ENCODE results near the gene FCER1G.

Gene FCER1G

GRCh38 chr1:161200992-161201835 lies 13.9 kb upstream of the FCER1G start:
- TF ChIP-seq CTCF (conservative IDR thresholded peaks at IDR 0.05; ENCODE audit: control insufficient read depth, insufficient read depth, low read depth, low read length) = no peak
- H3K4me3 ChIP-seq (ENCODE audit: control insufficient read depth, low read depth, low read length) = peak overlapping the region; percentile 98
- DNase-seq (ENCODE audit: low read depth) = peak; percentile 97

- peak; percentile 8 for TF ChIP-seq CTCF (conservative IDR thresholded peaks at IDR 0.05; ENCODE audit: control insufficient read depth, insufficient read depth, low read depth, low read length)
- peak within 1 kb of the TSS; percentile 98 for H3K4me3 ChIP-seq (ENCODE audit: control insufficient read depth, low read depth, low read length)
Measured at GRCh38 chr1:161201836-161202712, 13.0 kb upstream of the FCER1G start, which contains the start of gene NDUFS2. TSS of gene NDUFS2 (plus strand) at chr1:161202367. CDS start at chr1:161202386, 19 bp downstream.

GRCh38 chr1:161206411-161207140 lies 8.5 kb upstream of the FCER1G start:
- no peak overlapping the region for H3K4me3 ChIP-seq (ENCODE audit: control insufficient read depth, low read depth, low read length)
- peak; percentile 83 for DNase-seq (ENCODE audit: low read depth)
- no peak for TF ChIP-seq CTCF (conservative IDR thresholded peaks at IDR 0.05; ENCODE audit: control insufficient read depth, insufficient read depth, low read depth, low read length)

More at GRCh38 chr1:161201836-161202712, 13.0 kb upstream of the FCER1G start, which contains the start of gene NDUFS2:
- DNase-seq (ENCODE audit: low read depth) = peak; percentile 99

- no peak overlapping the region for H3K4me3 ChIP-seq (ENCODE audit: control insufficient read depth, low read depth, low read length)
- peak; percentile 89 for DNase-seq (ENCODE audit: low read depth)
- TF ChIP-seq CTCF (conservative IDR thresholded peaks at IDR 0.05; ENCODE audit: control insufficient read depth, insufficient read depth, low read depth, low read length) = no peak
Measured at GRCh38 chr1:161207173-161207572, 7.9 kb upstream of the FCER1G start.

GRCh38 chr1:161209790-161210409 lies 5.2 kb upstream of the FCER1G start:
- peak; percentile 92 for TF ChIP-seq CTCF (conservative IDR thresholded peaks at IDR 0.05; ENCODE audit: control insufficient read depth, insufficient read depth, low read depth, low read length)
- peak; percentile 75 for DNase-seq (ENCODE audit: low read depth)
- no peak overlapping the region for H3K4me3 ChIP-seq (ENCODE audit: control insufficient read depth, low read depth, low read length)

GRCh38 chr1:161214369-161214768 lies 726 bp upstream of the FCER1G start:
- no peak overlapping the region for H3K4me3 ChIP-seq (ENCODE audit: control insufficient read depth, low read depth, low read length)
- DNase-seq (ENCODE audit: low read depth) = no peak
- TF ChIP-seq CTCF (conservative IDR thresholded peaks at IDR 0.05; ENCODE audit: control insufficient read depth, insufficient read depth, low read depth, low read length) = no peak
